SK-N-SH (cell line): Measurements from ENCODE around the gene SETBP1. TPM values are rescaled to one million over a fixed set of nuclear protein-coding genes. Genes with fewer than 3 reads are reported as not detected.

ENCODE experiments used
- CTCF ChIA-PET: fragments of 300-600, 350-600 bp; formaldehyde crosslinking; extraction: SDS; loops from one replicate; lab custom pipeline; 2021; lab: Yijun Ruan, JAX
- POLR2A ChIA-PET: fragments of 350-600 bp; sonication (Branson Sonifier 250); formaldehyde crosslinking; extraction: SDS; loops from one replicate; lab custom pipeline; 2020; ENCODE audit warnings: antibody characterized with exemption, inconsistent platforms; lab: Yijun Ruan, JAX
- DNase-seq: peaks from one replicate; pipeline ENCODE4 v3.0.0; 2012
- H2AFZ ChIP-seq: fragments of 200-600 bp; sonication (generic); 2 replicates; pipeline ENCODE4 v1.8.1; 2016; ENCODE audit warnings: antibody characterized with exemption, mild to moderate bottlenecking, low read depth
- H3F3A ChIP-seq: fragments of 200-600 bp; sonication (generic); replicated peaks from 2 replicates; pipeline ENCODE3; 2016; ENCODE audit warnings: antibody characterized with exemption, mild to moderate bottlenecking; ENCODE audit not compliant: insufficient read depth
- H3K27ac ChIP-seq, 2 experiments: fragments of 200-500 bp in 1 of 2; fragments of 200-600 bp in 1 of 2; sonication (Bioruptor generic) in 1 of 2; sonication (generic), shearing (Covaris generic) in 1 of 2; 2 replicates each; pipeline versions ENCODE4 v1.5.1 to v1.6.1; 2014 to 2016; ENCODE audit warnings: low read depth in 2 of 2, inconsistent platforms in 1 of 2, low read length in 1 of 2, mild to moderate bottlenecking in 1 of 2, mixed read lengths in 1 of 2
- H3K27me3 ChIP-seq: fragments of 200-600 bp; sonication (generic), shearing (Covaris generic); 2 replicates; pipeline ENCODE4 v1.6.1; 2016; ENCODE audit warnings: mixed run types; ENCODE audit not compliant: insufficient read depth
- H3K36me3 ChIP-seq, 2 experiments: fragments of 200-500 bp in 1 of 2; fragments of 200-600 bp in 1 of 2; sonication (Bioruptor generic) in 1 of 2; sonication (generic) in 1 of 2; replicated peaks in 1 of 2; 2 replicates each; pipeline versions ENCODE3 to v1.5.1; 2014 to 2016; ENCODE audit warnings: low read length in 1 of 2, mild to moderate bottlenecking in 1 of 2; ENCODE audit not compliant: insufficient read depth in 2 of 2, control insufficient read depth in 1 of 2
- H3K4me1 ChIP-seq, 2 experiments: fragments of 200-500 bp in 1 of 2; fragments of 200-600 bp in 1 of 2; sonication (Bioruptor generic) in 1 of 2; sonication (generic), shearing (Covaris generic) in 1 of 2; 2 replicates each; pipeline versions ENCODE4 v1.5.1 to v1.6.1; 2014 to 2016; ENCODE audit warnings: low read depth in 1 of 2, low read length in 1 of 2, mixed run types in 1 of 2; ENCODE audit not compliant: insufficient read depth in 2 of 2, control insufficient read depth in 1 of 2
- H3K4me2 ChIP-seq: fragments of 200-600 bp; sonication (generic), shearing (Covaris generic); 2 replicates; pipeline ENCODE4 v1.6.1; 2017; ENCODE audit warnings: mixed run types
- H3K4me3 ChIP-seq, 2 experiments: fragments of 200-500 bp in 1 of 2; fragments of 200-600 bp in 1 of 2; sonication (Bioruptor generic) in 1 of 2; sonication (generic), shearing (Covaris generic) in 1 of 2; 2 replicates each; pipeline versions ENCODE4 v1.5.1 to v1.8.1; 2014 to 2016; ENCODE audit warnings: low read depth in 2 of 2, inconsistent platforms in 1 of 2, low read length in 1 of 2, mild to moderate bottlenecking in 1 of 2, mixed read lengths in 1 of 2, moderate library complexity in 1 of 2
- H3K79me2 ChIP-seq: fragments of 200-600 bp; sonication (generic); 2 replicates; pipeline ENCODE4 v1.8.1; 2017; ENCODE audit warnings: mild to moderate bottlenecking; ENCODE audit not compliant: insufficient read depth
- H3K9ac ChIP-seq: fragments of 200-600 bp; sonication (generic); 2 replicates; pipeline ENCODE4 v1.6.1; 2017; ENCODE audit warnings: mixed run types
- H3K9me2 ChIP-seq: fragments of 200-600 bp; sonication (generic); 2 replicates; pipeline ENCODE4 v1.6.1; 2017; ENCODE audit warnings: mixed run types
- H3K9me3 ChIP-seq: fragments of 200-600 bp; sonication (generic); 2 replicates; pipeline ENCODE4 v1.6.1; 2017; ENCODE audit warnings: mixed run types, mild to moderate bottlenecking, moderate library complexity
- H4K20me1 ChIP-seq: fragments of 200-600 bp; sonication (generic); 2 replicates; pipeline ENCODE4 v1.6.1; 2017; ENCODE audit warnings: mild to moderate bottlenecking, mixed run types; ENCODE audit not compliant: insufficient read depth
- CTCF ChIP-seq: fragments of 200-600 bp; sonication (generic); IDR thresholded peaks from 2 replicates; pipeline ENCODE4 v1.6.1; 2017; ENCODE audit warnings: antibody characterized with exemption, mild to moderate bottlenecking, moderate library complexity
- ELF1 ChIP-seq: IDR thresholded peaks from 2 replicates; pipeline ENCODE4 v1.4.0; 2012
- EZH2phosphoT487 ChIP-seq: fragments of 200-600 bp; sonication (generic); IDR thresholded peaks from 2 replicates; pipeline ENCODE4 v1.6.1; 2017; ENCODE audit warnings: low read depth, mixed run types, mild to moderate bottlenecking, antibody characterized with exemption, moderate library complexity, borderline replicate concordance
- FOSL2 ChIP-seq: IDR thresholded peaks from 2 replicates; pipeline ENCODE4 v1.4.0; 2012; ENCODE audit warnings: low read depth, mild to moderate bottlenecking, moderate library complexity, borderline replicate concordance
- FOXJ3 ChIP-seq: sonication (generic); formaldehyde crosslinking; IDR thresholded peaks from 2 replicates; pipeline ENCODE4 v1.5.1; 2020; ENCODE audit warnings: mild to moderate bottlenecking, missing genetic modification reagents
- FOXM1 ChIP-seq: IDR thresholded peaks from 2 replicates; pipeline ENCODE4 v1.4.0; 2012; ENCODE audit warnings: low read depth, mild to moderate bottlenecking
- GABPA ChIP-seq: IDR thresholded peaks from 2 replicates; pipeline ENCODE4 v1.4.0; 2012; ENCODE audit warnings: low read depth, mild to moderate bottlenecking
- GATA2 ChIP-seq: sonication (generic); formaldehyde crosslinking; IDR thresholded peaks from 2 replicates; pipeline ENCODE4 v1.5.0; 2020; ENCODE audit warnings: mild to moderate bottlenecking, missing genetic modification reagents
- IRF3 ChIP-seq: fragments of 150-350 bp; IDR thresholded peaks from 2 replicates; pipeline ENCODE4 v1.6.1; 2016; ENCODE audit warnings: mild to moderate bottlenecking, low read depth, low read length
- JUND ChIP-seq: IDR thresholded peaks from 2 replicates; pipeline ENCODE4 v1.4.0; 2012
- MAX ChIP-seq: IDR thresholded peaks from 2 replicates; pipeline ENCODE4 v1.4.0; 2012; ENCODE audit warnings: low read depth
- MXI1 ChIP-seq: IDR thresholded peaks from 2 replicates; pipeline ENCODE4 v1.6.1; 2012; ENCODE audit warnings: mild to moderate bottlenecking, low read depth, low read length, improper control_type of control experiment
- PBX3 ChIP-seq: IDR thresholded peaks from 2 replicates; pipeline ENCODE4; 2012
- RAD21 ChIP-seq: IDR thresholded peaks from 2 replicates; pipeline ENCODE4 v1.6.1; 2012; ENCODE audit warnings: mild to moderate bottlenecking, low read length
- RXRA ChIP-seq: IDR thresholded peaks from 2 replicates; pipeline ENCODE4 v1.4.0; 2012; ENCODE audit warnings: low read depth, mild to moderate bottlenecking, borderline replicate concordance
- SIN3A ChIP-seq: IDR thresholded peaks from 2 replicates; pipeline ENCODE4 v1.6.1; 2012; ENCODE audit warnings: low read depth, mild to moderate bottlenecking, low read length, moderate library complexity, borderline replicate concordance
- TCF12 ChIP-seq: IDR thresholded peaks from 2 replicates; pipeline ENCODE4 v1.4.0; 2012
- USF2 ChIP-seq: fragments of 150-350 bp; IDR thresholded peaks from 2 replicates; pipeline ENCODE4 v1.6.1; 2017; ENCODE audit warnings: antibody characterized with exemption, low read length, low read depth, borderline replicate concordance
- WGBS: methylation state at CpG from one replicate; pipeline ENCODE4 v1.1.6; 2017; ENCODE audit warnings: low lambda C conversion rate; 5-methylcytosine and 5-hydroxymethylcytosine counted together
- polyA plus RNA-seq, 3 experiments: library from polyadenylated mRNA; depleted of rRNA; stranded (reverse); fragments of >200 nt; gene quantifications; 2 replicates each; pipeline ENCODE4 v1.2.3, GENCODE V29; 2012

Gene SETBP1
- polyA plus RNA-seq, 1 of the 3 experiments (the other 2 are of a cell fraction): 3.0 TPM

- no peaks in the 10 kb centered on the region for H3K79me2 ChIP-seq
- H3K27me3 ChIP-seq: no peaks in the 10 kb centered on the region
- H2AFZ ChIP-seq: no peak overlapping the region
- whole genome bisulfite sequencing: 95% methylated on average over 7 of the region's 7 CpGs
- DNase-seq: no peak
- H3K4me2 ChIP-seq: no peak overlapping the region
- no peaks in the 10 kb centered on the region for H3K9me2 ChIP-seq
- TF ChIP-seq MAX (no peak), USF2 (no peak), GATA2 (CRISPR knock-in tag) (no peak), PBX3 (no peak), CTCF (no peak), ELF1 (no peak), GABPA (no peak), EZH2phosphoT487 (no peak), SIN3A (no peak), RAD21 (no peak), FOSL2 (no peak), IRF3 (no peak), TCF12 (no peak), MXI1 (no peak), FOXM1 (no peak), FOXJ3 (no peak), JUND (no peak), RXRA (no peak)
- ChIA-PET POLR2A (no interaction called here), CTCF (no interaction called here)
- peaks cover 2 to 8% of the 10 kb centered on the region in 2 experiments; a peak in 2 of 4 replicates for H3K4me1 ChIP-seq
- H3K4me3 ChIP-seq: no peak overlapping the region
- no peaks in the 10 kb centered on the region for H4K20me1 ChIP-seq
- H3K27ac ChIP-seq: no peak overlapping the region
- no peak overlapping the region for H3K9ac ChIP-seq
- H3K9me3 ChIP-seq: no peaks in the 10 kb centered on the region
- H3K36me3 ChIP-seq: no peaks in the 10 kb centered on the region
- H3F3A ChIP-seq: peaks cover 6% of the 10 kb centered on the region
These were observed 138.1 kb downstream of the SETBP1 start for GRCh38 chr18:44818668-44819403.
